SK-N-MC (cell line): ENCODE measurements around the gene CA6.

ENCODE experiments used
- EZH2 ChIP-seq: fragments of 200-600 bp; sonication (generic); IDR thresholded peaks from one replicate; pipeline ENCODE4 v1.6.1; 2017; ENCODE audit warnings: antibody characterized with exemption
- FOXP2 ChIP-seq: optimal IDR thresholded peaks from 2 replicates; pipeline ENCODE3; 2011; ENCODE audit warnings: mild to moderate bottlenecking, moderate library complexity; ENCODE audit not compliant: insufficient read depth; ENCODE audit errors: extremely low read length, control extremely low read depth
- POLR2AphosphoS5 ChIP-seq: IDR thresholded peaks from 2 replicates; pipeline ENCODE4 v1.6.1; 2012; ENCODE audit warnings: mild to moderate bottlenecking, low read depth, low read length, borderline replicate concordance

DNA sequence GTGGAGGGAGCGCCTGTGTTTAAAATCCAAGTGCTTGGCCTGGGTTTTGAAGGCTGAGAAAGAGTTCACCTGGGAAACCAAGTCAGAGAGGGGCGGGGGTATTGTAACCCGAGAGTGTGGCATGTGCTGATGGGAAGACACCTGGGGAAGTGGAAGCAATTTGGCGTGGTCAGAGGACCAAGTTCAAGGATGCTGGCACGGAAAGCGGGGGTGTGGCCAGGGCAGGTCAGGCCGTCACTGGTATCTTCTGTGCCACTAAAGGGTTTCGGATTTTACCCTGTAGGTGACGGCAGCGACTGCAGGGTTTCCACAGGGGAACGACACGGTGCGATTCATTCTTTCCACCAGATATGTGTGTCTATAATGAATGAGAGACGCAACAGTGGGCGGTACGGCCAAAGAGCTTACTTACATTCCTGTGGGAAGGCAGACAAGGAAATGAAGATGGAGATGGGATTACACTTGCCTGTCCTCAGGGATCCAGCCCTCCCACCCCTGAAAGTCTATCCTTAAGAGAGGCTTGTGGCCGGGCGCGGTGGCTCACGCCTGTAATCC, 31.3 kb downstream of the CA6 start:
- TF ChIP-seq EZH2 (no peak), POLR2AphosphoS5 (no peak), FOXP2 (no peak)
